SK-N-SH (cell line): ENCODE measurements around the gene VSIG10L2.

Experiments
- CHD2 ChIP-seq: fragments of 150-350 bp; IDR thresholded peaks from 2 replicates; pipeline ENCODE4 v1.6.1; 2018; ENCODE audit warnings: low read length; ENCODE audit not compliant: partially characterized antibody
- FOXM1 ChIP-seq: IDR thresholded peaks from 2 replicates; pipeline ENCODE4 v1.4.0; 2012; ENCODE audit warnings: low read depth, mild to moderate bottlenecking
- MXI1 ChIP-seq: IDR thresholded peaks from 2 replicates; pipeline ENCODE4 v1.6.1; 2012; ENCODE audit warnings: mild to moderate bottlenecking, low read depth, low read length, improper control_type of control experiment
- NFIC ChIP-seq: IDR thresholded peaks from 2 replicates; pipeline ENCODE4 v1.4.0; 2012; ENCODE audit warnings: borderline replicate concordance
- RFX5 ChIP-seq: IDR thresholded peaks from 2 replicates; pipeline ENCODE4 v1.6.1; 2012; ENCODE audit warnings: mild to moderate bottlenecking, improper control_type of control experiment, low read length
- TAF1 ChIP-seq: IDR thresholded peaks from 2 replicates; pipeline ENCODE4 v1.6.1; 2012; ENCODE audit warnings: low read depth, mild to moderate bottlenecking, low read length, moderate library complexity, borderline replicate concordance
- USF1 ChIP-seq: IDR thresholded peaks from 2 replicates; pipeline ENCODE4 v1.4.0; 2012; ENCODE audit warnings: low read depth, borderline replicate concordance
- TF ChIP-seq, protein P1 (sequence below): fragments of 200-600 bp; sonication (generic); IDR thresholded peaks from 2 replicates; pipeline ENCODE4 v1.6.1; 2017; ENCODE audit warnings: antibody characterized with exemption, mild to moderate bottlenecking, moderate library complexity
- TF ChIP-seq, protein P2 (sequence below): IDR thresholded peaks from 2 replicates; pipeline ENCODE4; 2012
- TF ChIP-seq, protein P3 (sequence below): IDR thresholded peaks from 2 replicates; pipeline ENCODE4 v1.6.1; 2012; ENCODE audit warnings: mild to moderate bottlenecking, low read depth, low read length, moderate library complexity

GRCh38 chr11:125980436-125980835, 34.6 kb downstream of the VSIG10L2 start:
- no peak for TF ChIP-seq NFIC
- TF ChIP-seq RFX5: no peak
- TF ChIP-seq FOXM1: no peak
- no peak for TF ChIP-seq USF1
- TF ChIP-seq, protein P1, sequence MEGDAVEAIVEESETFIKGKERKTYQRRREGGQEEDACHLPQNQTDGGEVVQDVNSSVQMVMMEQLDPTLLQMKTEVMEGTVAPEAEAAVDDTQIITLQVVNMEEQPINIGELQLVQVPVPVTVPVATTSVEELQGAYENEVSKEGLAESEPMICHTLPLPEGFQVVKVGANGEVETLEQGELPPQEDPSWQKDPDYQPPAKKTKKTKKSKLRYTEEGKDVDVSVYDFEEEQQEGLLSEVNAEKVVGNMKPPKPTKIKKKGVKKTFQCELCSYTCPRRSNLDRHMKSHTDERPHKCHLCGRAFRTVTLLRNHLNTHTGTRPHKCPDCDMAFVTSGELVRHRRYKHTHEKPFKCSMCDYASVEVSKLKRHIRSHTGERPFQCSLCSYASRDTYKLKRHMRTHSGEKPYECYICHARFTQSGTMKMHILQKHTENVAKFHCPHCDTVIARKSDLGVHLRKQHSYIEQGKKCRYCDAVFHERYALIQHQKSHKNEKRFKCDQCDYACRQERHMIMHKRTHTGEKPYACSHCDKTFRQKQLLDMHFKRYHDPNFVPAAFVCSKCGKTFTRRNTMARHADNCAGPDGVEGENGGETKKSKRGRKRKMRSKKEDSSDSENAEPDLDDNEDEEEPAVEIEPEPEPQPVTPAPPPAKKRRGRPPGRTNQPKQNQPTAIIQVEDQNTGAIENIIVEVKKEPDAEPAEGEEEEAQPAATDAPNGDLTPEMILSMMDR: no peak
- TF ChIP-seq, protein P2, sequence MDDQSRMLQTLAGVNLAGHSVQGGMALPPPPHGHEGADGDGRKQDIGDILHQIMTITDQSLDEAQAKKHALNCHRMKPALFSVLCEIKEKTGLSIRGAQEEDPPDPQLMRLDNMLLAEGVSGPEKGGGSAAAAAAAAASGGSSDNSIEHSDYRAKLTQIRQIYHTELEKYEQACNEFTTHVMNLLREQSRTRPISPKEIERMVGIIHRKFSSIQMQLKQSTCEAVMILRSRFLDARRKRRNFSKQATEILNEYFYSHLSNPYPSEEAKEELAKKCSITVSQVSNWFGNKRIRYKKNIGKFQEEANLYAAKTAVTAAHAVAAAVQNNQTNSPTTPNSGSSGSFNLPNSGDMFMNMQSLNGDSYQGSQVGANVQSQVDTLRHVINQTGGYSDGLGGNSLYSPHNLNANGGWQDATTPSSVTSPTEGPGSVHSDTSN: no peak
- no peak for TF ChIP-seq MXI1
- TF ChIP-seq CHD2: no peak
- TF ChIP-seq TAF1: no peak
- TF ChIP-seq, protein P3, sequence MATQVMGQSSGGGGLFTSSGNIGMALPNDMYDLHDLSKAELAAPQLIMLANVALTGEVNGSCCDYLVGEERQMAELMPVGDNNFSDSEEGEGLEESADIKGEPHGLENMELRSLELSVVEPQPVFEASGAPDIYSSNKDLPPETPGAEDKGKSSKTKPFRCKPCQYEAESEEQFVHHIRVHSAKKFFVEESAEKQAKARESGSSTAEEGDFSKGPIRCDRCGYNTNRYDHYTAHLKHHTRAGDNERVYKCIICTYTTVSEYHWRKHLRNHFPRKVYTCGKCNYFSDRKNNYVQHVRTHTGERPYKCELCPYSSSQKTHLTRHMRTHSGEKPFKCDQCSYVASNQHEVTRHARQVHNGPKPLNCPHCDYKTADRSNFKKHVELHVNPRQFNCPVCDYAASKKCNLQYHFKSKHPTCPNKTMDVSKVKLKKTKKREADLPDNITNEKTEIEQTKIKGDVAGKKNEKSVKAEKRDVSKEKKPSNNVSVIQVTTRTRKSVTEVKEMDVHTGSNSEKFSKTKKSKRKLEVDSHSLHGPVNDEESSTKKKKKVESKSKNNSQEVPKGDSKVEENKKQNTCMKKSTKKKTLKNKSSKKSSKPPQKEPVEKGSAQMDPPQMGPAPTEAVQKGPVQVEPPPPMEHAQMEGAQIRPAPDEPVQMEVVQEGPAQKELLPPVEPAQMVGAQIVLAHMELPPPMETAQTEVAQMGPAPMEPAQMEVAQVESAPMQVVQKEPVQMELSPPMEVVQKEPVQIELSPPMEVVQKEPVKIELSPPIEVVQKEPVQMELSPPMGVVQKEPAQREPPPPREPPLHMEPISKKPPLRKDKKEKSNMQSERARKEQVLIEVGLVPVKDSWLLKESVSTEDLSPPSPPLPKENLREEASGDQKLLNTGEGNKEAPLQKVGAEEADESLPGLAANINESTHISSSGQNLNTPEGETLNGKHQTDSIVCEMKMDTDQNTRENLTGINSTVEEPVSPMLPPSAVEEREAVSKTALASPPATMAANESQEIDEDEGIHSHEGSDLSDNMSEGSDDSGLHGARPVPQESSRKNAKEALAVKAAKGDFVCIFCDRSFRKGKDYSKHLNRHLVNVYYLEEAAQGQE: no peak
